GM19023 (cell line): ENCODE measurements around the gene KHDRBS1.
"Not testable (repeated sequence)": the region's sequence is repeated elsewhere in the genome, so short reads cannot be mapped to it uniquely, and the experiment has no call there.

Experiments
- ATAC-seq: cut with Tn5 transposase; IDR thresholded peaks from one replicate; pipeline ENCODE4 v1.9.1; 2021; ENCODE audit warnings: mild to moderate bottlenecking, moderate library complexity; ENCODE audit not compliant: unreplicated experiment

KHDRBS1 gene

DNA sequence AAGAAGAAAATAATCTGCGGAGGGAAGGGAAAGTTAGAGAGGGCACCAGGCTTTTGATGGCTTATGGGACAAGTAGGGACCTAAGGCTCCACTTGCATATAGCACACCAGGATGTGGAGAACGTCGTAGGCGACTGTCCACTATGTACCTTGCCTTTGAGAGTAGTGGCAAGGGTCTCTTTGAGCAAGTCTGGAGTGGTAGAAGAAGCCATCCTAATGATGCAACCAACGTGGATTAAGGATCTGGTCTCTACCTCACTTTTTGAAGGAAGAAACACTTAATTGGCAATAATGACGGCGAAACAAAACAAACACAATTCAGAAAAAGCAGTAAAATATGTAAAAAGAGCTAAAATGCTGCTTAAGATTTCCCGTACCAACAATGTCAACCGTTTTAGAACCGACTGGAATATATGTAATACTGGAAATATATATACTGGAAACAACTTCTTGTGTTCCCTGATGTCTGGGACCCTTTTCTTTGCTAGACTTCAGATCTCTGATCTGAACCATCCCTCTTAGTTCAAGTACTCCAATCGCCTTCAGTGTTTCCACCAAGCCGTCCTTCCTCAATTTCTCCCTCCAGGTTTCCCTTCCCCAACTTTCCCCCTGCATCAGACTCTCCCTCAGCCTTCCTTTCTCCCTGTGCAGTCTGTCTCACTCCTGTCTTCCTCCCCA is 821 bp upstream of the KHDRBS1 start:
- no peak for ATAC-seq

DNA sequence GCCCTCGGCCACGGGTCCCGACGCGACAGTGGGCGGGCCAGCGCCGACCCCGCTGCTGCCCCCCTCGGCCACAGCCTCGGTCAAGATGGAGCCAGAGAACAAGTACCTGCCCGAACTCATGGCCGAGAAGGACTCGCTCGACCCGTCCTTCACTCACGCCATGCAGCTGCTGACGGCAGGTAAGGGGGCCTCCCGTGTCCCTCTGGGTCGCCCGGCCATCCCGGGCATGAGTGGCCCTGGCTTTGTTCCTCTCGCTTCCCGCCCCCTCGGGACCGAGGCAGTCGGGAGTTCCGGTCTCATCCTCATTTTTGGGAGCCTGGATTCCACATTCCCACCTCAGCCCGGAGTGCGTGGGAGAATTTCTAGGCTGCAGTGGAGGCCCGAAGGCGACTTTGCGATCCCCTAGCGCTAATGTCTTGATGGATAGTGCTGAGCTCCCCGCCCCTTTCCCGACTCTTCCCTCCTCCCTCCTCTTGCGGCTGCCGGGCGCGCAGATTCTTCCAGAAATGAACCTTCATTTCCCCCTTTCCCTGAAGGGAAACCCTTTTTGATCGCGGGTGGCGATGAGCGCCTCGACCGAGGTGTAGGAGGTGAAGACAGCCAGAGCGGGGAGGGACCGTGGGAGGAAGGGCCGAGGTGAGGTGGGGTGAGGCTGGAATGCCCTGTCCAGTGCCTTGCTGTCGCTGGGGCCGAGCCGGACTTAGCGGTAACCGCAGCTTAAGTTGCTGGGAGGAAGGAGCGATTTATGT is 705 bp downstream of the KHDRBS1 start:
- ATAC-seq = no peak

- no peak for ATAC-seq
These were observed 1.2 kb downstream of the KHDRBS1 start for GRCh38 chr1:32014948-32015273.

DNA sequence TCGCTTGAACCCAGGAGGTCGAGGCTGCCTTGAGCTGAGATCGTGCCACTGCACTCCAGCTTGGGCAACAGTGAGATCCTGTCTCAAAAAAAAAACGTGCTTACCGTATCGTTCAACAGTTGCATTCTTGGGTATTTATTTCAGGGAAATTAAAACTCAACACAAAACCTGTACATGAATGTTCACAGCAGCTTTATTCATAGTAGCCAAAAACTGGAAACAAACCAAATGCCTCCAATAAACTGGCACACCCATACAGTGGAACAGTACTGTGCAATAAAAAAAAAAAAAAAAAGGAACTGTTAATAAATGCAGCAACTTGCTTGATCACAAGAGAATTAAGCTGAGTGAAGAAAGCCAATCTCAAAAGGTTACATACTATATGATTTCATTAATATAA is 6.7 kb downstream of the KHDRBS1 start:
- no peak for ATAC-seq

- not testable (repeated sequence) for ATAC-seq
These were observed 7.9 kb downstream of the KHDRBS1 start for GRCh38 chr1:32021574-32022018.

DNA sequence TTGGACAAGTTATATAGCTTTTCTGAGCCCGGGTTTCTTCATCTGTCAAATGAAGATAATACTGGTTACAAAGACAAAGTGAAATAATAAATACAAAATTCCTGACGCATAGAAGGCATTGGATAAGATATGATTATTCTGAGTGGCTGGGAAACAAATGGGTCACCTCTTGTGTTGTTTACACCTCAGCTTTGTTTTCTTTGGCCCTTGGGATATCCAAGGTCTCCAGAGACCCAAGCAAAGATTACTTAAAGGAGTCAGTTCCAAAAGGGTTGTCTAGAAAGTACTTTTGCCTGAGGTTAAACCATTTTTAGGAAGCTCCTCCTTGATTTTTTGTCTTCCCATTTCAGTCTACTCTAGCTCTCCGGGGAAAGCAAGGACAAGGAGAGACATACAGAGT is 9.7 kb downstream of the KHDRBS1 start:
- no peak for ATAC-seq

- ATAC-seq = no peak
These were observed 11.8 kb downstream of the KHDRBS1 start for GRCh38 chr1:32025515-32025914.

DNA sequence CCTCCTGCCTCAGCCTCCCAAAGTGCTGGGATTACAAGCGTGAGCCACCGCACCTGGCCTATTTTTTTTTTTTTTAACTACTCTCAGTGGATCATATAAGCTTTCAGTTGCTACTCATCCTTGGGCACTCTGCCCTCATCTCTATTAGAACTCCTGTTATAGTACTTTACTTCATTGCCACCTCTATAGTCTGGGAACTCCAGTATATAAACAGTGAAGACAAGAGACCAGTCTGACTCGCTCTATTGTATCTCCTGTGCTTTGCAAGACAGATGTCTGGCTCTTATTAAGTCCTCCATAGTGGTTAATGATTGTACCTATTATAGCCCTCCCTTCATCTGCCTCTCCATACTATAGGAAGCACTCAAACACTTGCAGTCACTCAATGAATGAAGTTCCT is 15.1 kb downstream of the KHDRBS1 start:
- no peak for ATAC-seq

- ATAC-seq = no peak
These were observed 18.1 kb downstream of the KHDRBS1 start for GRCh38 chr1:32031578-32032274.

- ATAC-seq = no peak
These were observed 18.6 kb downstream of the KHDRBS1 start for GRCh38 chr1:32032275-32032615.

- no peak for ATAC-seq
These were observed 21.5 kb downstream of the KHDRBS1 start for GRCh38 chr1:32035119-32035518.

GRCh38 chr1:32040711-32041110 is 27.0 kb downstream of the KHDRBS1 start:
- ATAC-seq = no peak

DNA sequence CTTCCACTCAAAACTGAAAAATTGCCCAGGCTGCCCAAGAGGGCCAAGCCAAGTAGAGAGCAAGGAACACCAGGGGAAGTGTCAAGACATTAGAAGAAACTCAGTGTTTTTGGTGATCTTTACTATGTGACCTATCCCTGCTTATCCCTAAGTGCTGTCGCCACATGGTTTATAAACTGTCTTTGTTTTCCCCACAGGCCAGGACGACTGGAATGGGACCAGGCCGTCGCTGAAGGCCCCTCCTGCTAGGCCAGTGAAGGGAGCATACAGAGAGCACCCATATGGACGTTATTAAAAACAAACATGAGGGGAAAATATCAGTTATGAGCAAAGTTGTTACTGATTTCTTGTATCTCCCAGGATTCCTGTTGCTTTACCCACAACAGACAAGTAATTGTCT is 28.7 kb downstream of the KHDRBS1 start:
- no peak for ATAC-seq

DNA sequence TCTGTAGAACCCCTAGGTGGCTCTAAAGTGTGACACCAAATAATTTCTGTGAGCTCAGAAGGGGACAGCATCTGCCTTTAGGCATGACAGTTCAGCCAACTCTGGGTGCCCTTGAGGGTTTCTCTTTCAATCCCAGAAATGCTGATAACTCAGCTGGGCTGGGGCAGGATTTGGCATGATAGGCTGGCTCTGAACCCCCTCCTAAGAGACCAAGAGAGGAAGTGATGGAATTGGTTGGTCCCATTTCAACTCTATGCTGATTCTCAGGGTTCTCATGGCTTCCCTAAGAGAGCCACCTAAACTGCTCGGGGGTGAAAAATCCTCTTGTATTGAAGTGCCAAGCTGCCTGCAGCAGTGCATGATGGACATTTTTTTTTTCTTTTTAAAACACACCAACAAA is 30.6 kb downstream of the KHDRBS1 start:
- no peak for ATAC-seq

DNA sequence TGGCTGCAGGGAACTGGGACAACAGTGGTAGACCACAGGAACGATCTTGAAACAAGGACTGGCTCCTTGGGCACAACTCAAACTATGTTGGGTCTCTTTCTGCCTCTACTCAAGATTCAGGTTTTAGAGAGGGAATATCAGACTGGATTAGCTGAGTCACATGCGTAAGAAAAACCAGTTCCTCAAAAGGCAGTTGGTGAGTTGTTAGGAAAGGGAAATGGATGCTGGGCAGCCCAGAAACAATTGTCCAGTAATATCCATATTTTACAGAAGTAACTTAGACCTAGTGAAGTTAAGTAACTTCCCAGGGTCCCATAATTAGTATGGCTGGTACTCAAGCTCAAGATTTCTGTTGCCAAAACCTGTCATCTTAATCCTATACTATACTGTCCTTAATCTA is 32.1 kb downstream of the KHDRBS1 start:
- no peak for ATAC-seq

- no peak for ATAC-seq
These were observed 34.0 kb downstream of the KHDRBS1 start for GRCh38 chr1:32047701-32048100.

DNA sequence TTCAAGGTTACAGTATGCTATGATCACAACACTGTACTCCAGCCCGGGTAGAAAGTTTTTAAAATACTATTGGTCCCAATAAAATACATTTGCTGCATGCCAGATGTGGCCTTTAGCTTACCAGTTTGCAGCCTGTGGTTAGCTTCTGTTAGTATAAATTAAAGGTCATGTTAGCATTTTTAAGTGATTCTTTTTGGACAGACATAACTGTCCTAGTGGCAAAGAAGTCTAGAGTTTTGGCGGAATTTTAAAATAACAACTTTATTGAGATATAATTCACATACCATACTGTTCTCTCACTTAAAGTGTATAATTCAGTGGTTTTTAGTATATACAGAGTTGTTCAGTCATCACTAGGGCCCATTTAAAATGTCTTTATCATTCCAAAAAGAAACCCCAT is 34.8 kb downstream of the KHDRBS1 start:
- no peak for ATAC-seq

- ATAC-seq = no peak
These were observed 38.0 kb downstream of the KHDRBS1 start for GRCh38 chr1:32051706-32052105.

GRCh38 chr1:32052887-32053286 is 39.2 kb downstream of the KHDRBS1 start:
- no peak for ATAC-seq

- ATAC-seq = no peak
These were observed 41.7 kb downstream of the KHDRBS1 start for GRCh38 chr1:32055416-32055815.

DNA sequence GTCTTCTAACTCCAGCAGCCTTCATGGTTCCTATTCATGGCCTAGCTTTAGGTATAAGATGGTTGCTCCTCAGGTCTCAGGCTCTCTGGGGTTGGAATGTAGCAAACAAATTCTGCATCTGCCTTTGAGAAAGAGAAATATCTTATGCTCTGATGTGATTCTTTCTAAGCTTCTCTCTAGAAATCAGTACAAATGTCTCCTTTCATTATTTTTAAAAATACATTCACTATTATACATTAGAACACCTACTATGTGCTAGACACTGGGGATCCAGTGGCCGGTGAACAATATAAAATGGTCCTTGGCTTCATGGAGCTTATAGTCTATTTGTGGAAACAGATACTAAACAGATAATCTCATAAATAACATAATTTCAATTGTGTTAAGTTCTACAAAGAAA is 42.9 kb downstream of the KHDRBS1 start:
- ATAC-seq = no peak

DNA sequence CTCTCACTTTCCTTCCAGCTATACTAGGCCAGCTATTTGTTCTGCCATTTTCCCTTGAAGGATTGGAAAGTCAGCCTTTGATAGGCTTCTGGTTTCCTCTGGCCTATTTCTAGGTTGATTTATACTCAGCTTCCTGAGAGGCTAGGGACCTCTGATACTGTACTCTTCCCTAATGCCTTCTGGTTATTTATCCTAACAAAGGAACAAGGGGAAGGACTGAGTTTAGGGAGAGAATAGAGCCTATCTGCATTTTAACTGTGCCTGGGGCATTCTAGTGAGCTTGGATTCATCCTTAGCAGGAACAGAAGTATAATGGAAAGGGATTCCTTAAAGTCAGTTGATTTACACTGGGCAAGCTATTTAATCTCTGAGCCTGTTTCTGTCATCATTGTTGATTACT is 47.2 kb downstream of the KHDRBS1 start:
- ATAC-seq = no peak
